Measurements from ENCODE around the gene CRIM1.

DNA sequence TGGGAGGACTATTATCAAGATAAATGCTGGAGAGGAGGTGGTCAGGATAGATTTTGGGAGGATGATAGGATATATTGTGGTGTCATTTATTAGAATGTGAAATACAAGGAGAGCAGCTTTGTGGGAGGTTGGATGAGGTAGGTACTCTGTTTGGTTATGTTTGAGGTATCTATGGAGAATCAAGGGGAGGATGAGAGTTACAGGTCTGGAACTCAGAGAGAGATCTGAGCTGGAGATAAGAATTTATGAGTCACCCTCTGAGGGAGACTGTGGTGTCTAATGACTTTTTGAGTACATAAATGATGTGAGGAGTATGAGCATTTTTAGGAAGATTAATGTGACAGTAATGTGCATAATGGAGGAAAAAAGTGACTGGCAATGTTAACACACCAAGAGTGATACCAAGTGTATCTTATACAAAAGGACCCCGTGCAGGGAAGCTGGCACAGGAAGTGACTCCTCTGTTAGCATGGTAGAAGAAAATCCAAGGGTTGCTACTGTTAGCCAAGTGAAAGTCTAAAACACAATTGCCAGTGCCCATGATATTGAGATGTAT lies 48.2 kb downstream of the CRIM1 start:
- TF ChIP-seq POLR2A (IDR thresholded peaks at IDR 0.05; ENCODE audit: low read depth), result no peak
- no peak for TF ChIP-seq CTCF (IDR thresholded peaks at IDR 0.05)
- TF ChIP-seq EP300 (IDR thresholded peaks at IDR 0.05), result no peak
- no peak for TF ChIP-seq POLR2AphosphoS5 (IDR thresholded peaks at IDR 0.05)
